K562 (cell line): ENCODE measurements around the gene GADD45G. TPM values are rescaled to one million over a fixed set of nuclear protein-coding genes. Genes with fewer than 3 reads are reported as not detected.
A peak's percentile ranks its signal among the peaks of the same experiment; 100 is the strongest.

Experiments
- ATAC-seq: fragments of 200-7000 bp; cut with Tn5 transposase; 3 replicates; pipeline ENCODE4 v1.9.1; 2020; ENCODE audit warnings: moderate library complexity
- BruUV-seq: library from RNA; stranded (reverse); fragments of 400-500 nt; replicated peaks from 2 replicates; lab custom pipeline; 2021; lab: Mats Ljungman, UMichigan
- CTCF ChIA-PET: fragments of 300-600 bp; formaldehyde crosslinking; extraction: SDS; loops from one replicate; lab custom pipeline; 2021; ENCODE audit warnings: low intra/inter-chr PET ratio; lab: Yijun Ruan, JAX
- POLR2A ChIA-PET: fragments of 300-600, 350-650 bp; sonication (Branson Sonifier 250); formaldehyde crosslinking; extraction: SDS; loops from one replicate; lab custom pipeline; 2021; ENCODE audit warnings: antibody characterized with exemption, inconsistent platforms; lab: Yijun Ruan, JAX
- DNase-seq, 4 experiments: peaks; one replicate each; pipeline versions ENCODE4 v3.0.0 to v3.0.0-alpha.2; 2011 to 2018; ENCODE audit warnings: low spot score in 3 of 4, mixed read lengths in 3 of 4; ENCODE audit errors: extremely low read depth in 1 of 4
- FAIRE-seq: peaks from 2 replicates; lab custom pipeline; 2011; peaks lifted over from hg19 to GRCh38; lab: Jason Lieb, UNC
- H2AFZ ChIP-seq: 2 replicates; pipeline ENCODE4 v1.6.0; 2011; ENCODE audit warnings: low read depth, low read length, control low read depth, inconsistent platforms
- H3K27ac ChIP-seq: fragments of 200-600 bp; 3 replicates; pipeline ENCODE4 v1.8.0; 2011; ENCODE audit warnings: low read depth, mild to moderate bottlenecking, control low read depth, inconsistent platforms, low read length, moderate library complexity, mixed read lengths; ENCODE audit errors: extremely low read depth
- H3K27me3 ChIP-seq, 2 experiments: fragments of 300-600 bp in 1 of 2; 2 replicates in 1 of 2; 3 replicates in 1 of 2; pipeline versions ENCODE4 v1.6.0 to v1.8.0; 2011; ENCODE audit warnings: inconsistent platforms in 2 of 2, low read length in 2 of 2, mild to moderate bottlenecking in 1 of 2, mixed read lengths in 1 of 2, moderate library complexity in 1 of 2; ENCODE audit not compliant: control insufficient read depth in 2 of 2, insufficient read depth in 2 of 2
- H3K36me3 ChIP-seq: fragments of 300-600 bp; 3 replicates; pipeline ENCODE4 v1.8.0; 2011; ENCODE audit warnings: mild to moderate bottlenecking, low read length, inconsistent platforms; ENCODE audit not compliant: control insufficient read depth, insufficient read depth
- H3K4me1 ChIP-seq, 2 experiments: fragments of 200-600 bp in 1 of 2; replicated peaks in 1 of 2; 2 replicates in 1 of 2; 3 replicates in 1 of 2; pipeline versions ENCODE4 v1.5.1 to v1.8.0; 2011; ENCODE audit warnings: inconsistent platforms in 2 of 2, low read length in 2 of 2, mild to moderate bottlenecking in 1 of 2, mixed read lengths in 1 of 2, moderate library complexity in 1 of 2; ENCODE audit not compliant: control insufficient read depth in 2 of 2, insufficient read depth in 2 of 2
- H3K4me2 ChIP-seq: 2 replicates; pipeline ENCODE4 v1.6.1; 2011; ENCODE audit warnings: low read length, control low read depth, inconsistent platforms, mixed read lengths; ENCODE audit not compliant: insufficient read depth
- H3K4me3 ChIP-seq: fragments of 200-600 bp; sonication (generic), shearing (Covaris generic); 2 replicates; pipeline ENCODE4 v1.5.1; 2016; ENCODE audit warnings: control low read depth, inconsistent platforms
- H3K79me2 ChIP-seq: fragments of 200-600 bp; 3 replicates; pipeline ENCODE4 v1.8.0; 2011; ENCODE audit warnings: low read length, inconsistent platforms; ENCODE audit not compliant: control insufficient read depth, insufficient read depth
- H3K9ac ChIP-seq, 2 experiments: 2 replicates each; pipeline versions ENCODE4 v1.6.0 to v1.6.1; 2011; ENCODE audit warnings: low read depth in 2 of 2, low read length in 2 of 2, control low read depth in 1 of 2, inconsistent platforms in 1 of 2, mild to moderate bottlenecking in 1 of 2, mixed read lengths in 1 of 2; ENCODE audit not compliant: insufficient read depth in 1 of 2
- H3K9me1 ChIP-seq: one replicate; pipeline ENCODE4 v1.6.0; 2011; ENCODE audit warnings: inconsistent platforms, mild to moderate bottlenecking, low read length, moderate library complexity; ENCODE audit not compliant: control insufficient read depth, insufficient read depth
- H3K9me3 ChIP-seq: replicated peaks from 2 replicates; pipeline ENCODE4 v1.5.1; 2011; ENCODE audit warnings: low read depth, low read length, inconsistent platforms; ENCODE audit not compliant: control insufficient read depth, insufficient read depth
- H4K20me1 ChIP-seq: replicated peaks from 2 replicates; pipeline ENCODE4 v1.6.1; 2011; ENCODE audit warnings: low read length, inconsistent platforms, mixed read lengths; ENCODE audit not compliant: control insufficient read depth, insufficient read depth
- BCL6 ChIP-seq: fragments of 250-450 bp; sonication (Bioruptor Pico); IDR thresholded peaks from 2 replicates; pipeline ENCODE4 v1.4.0; 2020
- BCOR ChIP-seq: fragments of 450-650 bp; IDR thresholded peaks from 2 replicates; pipeline ENCODE4 v1.6.1; 2016
- COPS2 ChIP-seq: fragments of 450-650 bp; conservative IDR thresholded peaks from 2 replicates; pipeline ENCODE4 v1.6.1; 2016; ENCODE audit warnings: mild to moderate bottlenecking, moderate library complexity
- DDX20 ChIP-seq: fragments of 450-650 bp; IDR thresholded peaks from 2 replicates; pipeline ENCODE4 v1.6.1; 2016; ENCODE audit warnings: missing genetic modification characterization, low read depth, mild to moderate bottlenecking, missing compliant biosample characterization, moderate library complexity
- FUS ChIP-seq: fragments of 200-400 bp; formaldehyde crosslinking; optimal IDR thresholded peaks from 2 replicates; pipeline ENCODE3; 2017; ENCODE audit warnings: low read depth, low read length
- HDAC3 ChIP-seq: fragments of 450-650 bp; IDR thresholded peaks from 2 replicates; pipeline ENCODE4 v1.6.1; 2018; ENCODE audit warnings: borderline replicate concordance, mild to moderate bottlenecking, moderate library complexity; ENCODE audit not compliant: partially characterized antibody
- IRF9 ChIP-seq: fragments of 450-650 bp; IDR thresholded peaks from 2 replicates; pipeline ENCODE4 v1.6.1; 2016; ENCODE audit warnings: missing biosample characterization, missing genetic modification characterization
- LEF1 ChIP-seq: fragments of 450-650 bp; IDR thresholded peaks from 2 replicates; pipeline ENCODE4 v1.6.1; 2016; ENCODE audit warnings: mild to moderate bottlenecking
- MTA2 ChIP-seq: fragments of 450-650 bp; IDR thresholded peaks from 2 replicates; pipeline ENCODE4 v1.6.1; 2016; ENCODE audit warnings: low read depth
- NR2C1 ChIP-seq, 2 experiments: fragments of 450-650 bp; IDR thresholded peaks; 2 replicates each; pipeline ENCODE4 v1.6.1; 2017; ENCODE audit warnings: mild to moderate bottlenecking in 2 of 2, antibody characterized with exemption in 1 of 2, inconsistent platforms in 1 of 2, missing compliant biosample characterization in 1 of 2, missing genetic modification characterization in 1 of 2
- PHB2 ChIP-seq: fragments of 450-650 bp; IDR thresholded peaks from 2 replicates; pipeline ENCODE4 v1.6.1; 2017; ENCODE audit warnings: low read depth
- POLR2AphosphoS5 ChIP-seq: IDR thresholded peaks from 2 replicates; pipeline ENCODE4 v1.6.1; 2011; ENCODE audit warnings: mild to moderate bottlenecking, low read depth, low read length, moderate library complexity; ENCODE audit not compliant: control insufficient read depth, insufficient read depth
- RBBP5 ChIP-seq: fragments of 200-600 bp; sonication (generic); IDR thresholded peaks from 2 replicates; pipeline ENCODE4 v1.6.1; 2012; ENCODE audit warnings: borderline replicate concordance, mild to moderate bottlenecking, low read length, control low read depth, inconsistent platforms; ENCODE audit not compliant: insufficient read depth, poor library complexity, severe bottlenecking
- SFPQ ChIP-seq: fragments of 200-400 bp; formaldehyde crosslinking; IDR thresholded peaks from 2 replicates; pipeline ENCODE4 v1.6.1; 2017; ENCODE audit warnings: mild to moderate bottlenecking, low read depth, low read length, moderate library complexity
- SMARCE1 ChIP-seq: fragments of 450-650 bp; IDR thresholded peaks from 2 replicates; pipeline ENCODE4 v1.7.1; 2016; ENCODE audit warnings: mild to moderate bottlenecking
- TCF3 ChIP-seq: sonication (generic); formaldehyde crosslinking; IDR thresholded peaks from 2 replicates; pipeline ENCODE4 v1.4.0; 2020; ENCODE audit warnings: mild to moderate bottlenecking, missing genetic modification reagents
- ZNF280B ChIP-seq: fragments of 250-450 bp; sonication (Bioruptor Pico); IDR thresholded peaks from 2 replicates; pipeline ENCODE4 v1.5.1; 2021; ENCODE audit warnings: mild to moderate bottlenecking
- ZNF444 ChIP-seq: fragments of 250-450 bp; sonication (Bioruptor Pico); IDR thresholded peaks from 2 replicates; pipeline ENCODE4 v1.4.0; 2020; ENCODE audit warnings: mild to moderate bottlenecking, moderate library complexity
- WGBS: fragments of 100-300 bp; shearing (Covaris generic); methylation state at CpG from one replicate; pipeline ENCODE4 v1.1.6; 2016; ENCODE audit warnings: low coverage, mixed read lengths; ENCODE audit not compliant: insufficient coverage; ENCODE audit errors: missing lambda C conversion rate; 5-methylcytosine and 5-hydroxymethylcytosine counted together
- in situ Hi-C: fragments of 300-500 bp; cut with MboI; formaldehyde crosslinking; loops from 4 replicates; pipeline ENCODE4 v1.15.0; 2018; ENCODE audit warnings: inconsistent platforms, mixed read lengths
- intact Hi-C: fragments of 100-400 bp; cut with micrococcal nuclease; formaldehyde crosslinking; loops from 2 replicates; pipeline ENCODE4 v1.14.2; 2022
- polyA plus RNA-seq, 8 experiments: library from polyadenylated mRNA; depleted of rRNA in 4 of 8; stranded (reverse) in 5 of 8; unstranded in 3 of 8; fragments of >200 nt; fragmentation: Nextera tagmentation in 2 of 8; fragmentation: Illumina TruSeq in 1 of 8; extraction: Ambion mirVana in 2 of 8; extraction: Trizol in 1 of 8; gene quantifications; 2 replicates each; pipeline versions ENCODE4 v1.2.1 to v1.2.3, GENCODE V29; 2011 to 2014; ENCODE audit warnings: inconsistent platforms in 1 of 8, missing spikeins in 1 of 8
- total RNA-seq, 7 experiments: library from RNA; depleted of rRNA in 6 of 7; stranded (reverse); fragments of >200 nt in 6 of 7; fragmentation: Illumina TruSeq in 2 of 7; extraction: Trizol in 2 of 7; gene quantifications; 2 replicates each; pipeline versions ENCODE4 v1.2.1 to v1.2.3, GENCODE V29; 2011 to 2021; ENCODE audit warnings: low replicate concordance in 1 of 7

Gene GADD45G
- total and polyA plus RNA-seq, 9 of the 15 experiments (the other 6 are each of a cell fraction or from before 2014, with no cell fraction given): 0.20 to 0.34 TPM; not detected in 7

- DNase-seq: peak; percentile 82 to 86 (median 83)
- H3K9me1 ChIP-seq: no peaks in the 10 kb centered on the region
- no peaks in the 10 kb centered on the region for H3K79me2 ChIP-seq
- ChIA-PET CTCF (no interaction called here), POLR2A (no interaction called here)
- H3K27me3 ChIP-seq: no peaks in the 10 kb centered on the region; a peak in 1 of 5 replicates
- WGBS: 2% methylated on average over 5 of the region's 7 CpGs
- peak; percentile 82 for ATAC-seq
- H3K4me2 ChIP-seq: peak overlapping the region; percentile 68
- peaks cover 10 to 31% of the 10 kb centered on the region in 2 experiments; a peak in 4 of 5 replicates for H3K4me1 ChIP-seq
- 0 out of 2 replicates have a peak, but pooled peaks cover 3% of the 10 kb centered on the region for H4K20me1 ChIP-seq
- intact Hi-C loops (loop anchor here (10.0 kb wide), 2 partner anchors 58 to 128 kb away; no protein-coding TSS in a partner anchor), in situ Hi-C loops (no loop called here)
- H3K9ac ChIP-seq: 0 out of 4 replicates have a peak overlapping the region, but pooled peaks of 1 of the 2 experiments have one; percentile 7
- H3K4me3 ChIP-seq: no peak overlapping the region
- peak; percentile 82 for FAIRE-seq
- peak overlapping the region; percentile 53 for H2AFZ ChIP-seq
- no TSS peak for BruUV-seq
- H3K9me3 ChIP-seq: no peaks in the 10 kb centered on the region
- H3K27ac ChIP-seq: peak overlapping the region; percentile 58; the same call in 2 of the 3 replicates
- no peaks in the 10 kb centered on the region for H3K36me3 ChIP-seq
- TF ChIP-seq RBBP5: peak; percentile 36
- no peak for TF ChIP-seq FUS
- TF ChIP-seq IRF9 (tag): no peak
- TF ChIP-seq HDAC3: peak; percentile 61
- peak; percentile 50; the same call in 1 of the 2 replicates for TF ChIP-seq PHB2
- TF ChIP-seq BCL6 (CRISPR knock-in tag): no peak
- no peak for TF ChIP-seq SFPQ
- TF ChIP-seq COPS2: no peak
- TF ChIP-seq SMARCE1: peak; percentile 67
- 0 out of 2 replicates have a peak, but pooled peaks have one; percentile 52 for TF ChIP-seq LEF1
- TF ChIP-seq ZNF444 (CRISPR knock-in tag): peak; percentile 96
- TF ChIP-seq ZNF280B (CRISPR knock-in tag): no peak
- peak; percentile 82 for TF ChIP-seq MTA2
- peak; percentile 85 for TF ChIP-seq POLR2AphosphoS5
- TF ChIP-seq BCOR: peak; percentile 52; the same call in 1 of the 2 replicates
- no peak for TF ChIP-seq DDX20
- no peak for TF ChIP-seq NR2C1 (IDR thresholded peaks at IDR 0.05)
- TF ChIP-seq NR2C1 (tag; IDR thresholded peaks at IDR 0.05): peak; percentile 26; the same call in 1 of the 2 replicates
- peak; percentile 83 for TF ChIP-seq TCF3 (CRISPR knock-in tag)
Measured at GRCh38 chr9:89606624-89607311, 2.0 kb downstream of the GADD45G start.
